ENCODE data around the gene NEUROD4. TPM values are rescaled to one million over a fixed set of nuclear protein-coding genes. Genes with fewer than 3 reads are reported as not detected.

The NEUROD4 gene, protein sequence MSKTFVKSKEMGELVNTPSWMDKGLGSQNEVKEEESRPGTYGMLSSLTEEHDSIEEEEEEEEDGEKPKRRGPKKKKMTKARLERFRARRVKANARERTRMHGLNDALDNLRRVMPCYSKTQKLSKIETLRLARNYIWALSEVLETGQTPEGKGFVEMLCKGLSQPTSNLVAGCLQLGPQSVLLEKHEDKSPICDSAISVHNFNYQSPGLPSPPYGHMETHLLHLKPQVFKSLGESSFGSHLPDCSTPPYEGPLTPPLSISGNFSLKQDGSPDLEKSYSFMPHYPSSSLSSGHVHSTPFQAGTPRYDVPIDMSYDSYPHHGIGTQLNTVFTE
- total RNA-seq (ENCODE audit: unreplicated experiment): 206 TPM
- long read RNA-seq, transcript NEUROD4-201 (2 exons, 3,953 nt): major isoform, 12 of 13 reads
- long read RNA-seq, partial matches to known transcripts: 0 of 13 reads
- long read RNA-seq, other reads (novel, unspliced or antisense): 1 of 13 reads

DNA sequence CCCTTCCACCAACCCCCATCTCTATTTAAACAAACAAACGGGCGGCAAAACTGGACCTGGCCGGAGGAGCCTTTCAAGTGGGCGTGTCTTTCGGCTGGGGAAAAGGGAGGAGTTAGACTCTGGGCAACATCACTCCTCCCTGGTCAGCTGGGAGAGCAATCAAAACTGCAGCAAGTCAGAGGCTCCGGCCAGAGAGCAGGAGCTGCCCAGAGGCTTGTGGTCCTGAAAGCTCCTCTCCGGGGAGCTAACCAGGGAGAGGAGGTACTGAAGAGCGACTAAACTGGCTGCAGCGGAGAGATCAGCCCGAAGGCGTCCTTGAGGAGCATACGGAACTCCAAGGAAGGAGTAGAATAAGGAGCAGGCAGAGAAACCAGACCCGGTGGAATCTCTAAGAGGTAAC is at the start of gene NEUROD4:
Gene NEUROD4, plus strand, starts transcription at position 191 of the 400 bp plus-strand sequence. CDS start 6,466 bp downstream, outside the sequence.
- Mint-ChIP-seq H3K4me1 (ENCODE audit: low read depth, unreplicated experiment) (peaks cover 19% of the 10 kb centered on the region), H3K9me3 (ENCODE audit: unreplicated experiment) (peaks cover 19% of the 10 kb centered on the region), H3K4me3 (ENCODE audit: unreplicated experiment) (peak within 1 kb of the TSS; percentile 98), H3K36me3 (ENCODE audit: unreplicated experiment) (peaks cover under 1% of the 10 kb centered on the region), H3K27me3 (ENCODE audit: unreplicated experiment) (peaks cover 10% of the 10 kb centered on the region), H3K27ac (ENCODE audit: unreplicated experiment) (peak within 1 kb of the TSS; percentile 97)
- TF ChIP-seq CTCF (IDR thresholded peaks at IDR 0.05; ENCODE audit: partially characterized antibody, unreplicated experiment): no peak
- DNase-seq: peak; percentile 89

- H3K36me3 Mint-ChIP-seq (ENCODE audit: unreplicated experiment): no peaks in the 10 kb centered on the region
- H3K27ac Mint-ChIP-seq (ENCODE audit: unreplicated experiment): no peak overlapping the region
- no peak overlapping the region for H3K4me3 Mint-ChIP-seq (ENCODE audit: unreplicated experiment)
- DNase-seq: no peak
- peaks cover 19% of the 10 kb centered on the region for H3K4me1 Mint-ChIP-seq (ENCODE audit: low read depth, unreplicated experiment)
- H3K9me3 Mint-ChIP-seq (ENCODE audit: unreplicated experiment): no peaks in the 10 kb centered on the region
- no peaks in the 10 kb centered on the region for H3K27me3 Mint-ChIP-seq (ENCODE audit: unreplicated experiment)
- TF ChIP-seq CTCF (IDR thresholded peaks at IDR 0.05; ENCODE audit: partially characterized antibody, unreplicated experiment): no peak
Observed at GRCh38 chr12:54970741-54971140, 49.0 kb upstream of the NEUROD4 start.

DNA sequence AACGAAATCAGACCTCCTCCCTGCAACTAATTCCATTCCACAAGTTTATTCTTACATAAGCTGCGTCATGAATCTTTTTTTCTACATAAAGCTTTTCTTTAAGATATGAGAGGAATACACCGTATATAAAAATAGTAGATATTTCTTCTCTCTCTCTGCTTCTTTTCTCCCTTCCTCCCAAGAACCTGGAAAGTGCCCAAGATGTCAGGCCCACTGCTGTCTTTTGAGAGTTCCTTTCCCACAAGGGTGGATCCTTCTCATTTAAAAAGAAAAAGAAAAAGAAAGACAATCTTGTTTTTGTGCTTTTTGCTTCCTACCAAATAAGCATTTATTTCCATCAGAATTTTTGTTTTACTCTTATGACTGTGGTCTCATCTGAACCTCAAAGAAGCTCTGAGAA is 46.2 kb upstream of the NEUROD4 start:
- H3K9me3 Mint-ChIP-seq (ENCODE audit: unreplicated experiment): no peaks in the 10 kb centered on the region
- peaks cover 35% of the 10 kb centered on the region for H3K4me1 Mint-ChIP-seq (ENCODE audit: low read depth, unreplicated experiment)
- no peak for DNase-seq
- H3K27ac Mint-ChIP-seq (ENCODE audit: unreplicated experiment): no peak overlapping the region
- H3K4me3 Mint-ChIP-seq (ENCODE audit: unreplicated experiment): no peak overlapping the region
- no peak for TF ChIP-seq CTCF (IDR thresholded peaks at IDR 0.05; ENCODE audit: partially characterized antibody, unreplicated experiment)
- no peaks in the 10 kb centered on the region for H3K27me3 Mint-ChIP-seq (ENCODE audit: unreplicated experiment)
- H3K36me3 Mint-ChIP-seq (ENCODE audit: unreplicated experiment): no peaks in the 10 kb centered on the region

- H3K4me3 Mint-ChIP-seq (ENCODE audit: unreplicated experiment): no peak overlapping the region
- DNase-seq: no peak
- H3K27ac Mint-ChIP-seq (ENCODE audit: unreplicated experiment): no peak overlapping the region
- no peak for TF ChIP-seq CTCF (IDR thresholded peaks at IDR 0.05; ENCODE audit: partially characterized antibody, unreplicated experiment)
- no peaks in the 10 kb centered on the region for H3K36me3 Mint-ChIP-seq (ENCODE audit: unreplicated experiment)
- no peaks in the 10 kb centered on the region for H3K9me3 Mint-ChIP-seq (ENCODE audit: unreplicated experiment)
- H3K27me3 Mint-ChIP-seq (ENCODE audit: unreplicated experiment): no peaks in the 10 kb centered on the region
- peaks cover 35% of the 10 kb centered on the region for H3K4me1 Mint-ChIP-seq (ENCODE audit: low read depth, unreplicated experiment)
Observed at GRCh38 chr12:54974279-54974678, 45.5 kb upstream of the NEUROD4 start.

GRCh38 chr12:54975272-54975671 is 44.5 kb upstream of the NEUROD4 start:
- H3K9me3 Mint-ChIP-seq (ENCODE audit: unreplicated experiment): no peaks in the 10 kb centered on the region
- no peak overlapping the region for H3K4me3 Mint-ChIP-seq (ENCODE audit: unreplicated experiment)
- H3K4me1 Mint-ChIP-seq (ENCODE audit: low read depth, unreplicated experiment): peaks cover 35% of the 10 kb centered on the region
- H3K27me3 Mint-ChIP-seq (ENCODE audit: unreplicated experiment): no peaks in the 10 kb centered on the region
- no peak for DNase-seq
- no peak for TF ChIP-seq CTCF (IDR thresholded peaks at IDR 0.05; ENCODE audit: partially characterized antibody, unreplicated experiment)
- H3K27ac Mint-ChIP-seq (ENCODE audit: unreplicated experiment): peak overlapping the region; percentile 75
- no peaks in the 10 kb centered on the region for H3K36me3 Mint-ChIP-seq (ENCODE audit: unreplicated experiment)

Data from glutamatergic neuron (in vitro differentiated cells).